ENCODE results near the gene POLD3.
"Not testable (repeated sequence)": the region's sequence is repeated elsewhere in the genome, so short reads cannot be mapped to it uniquely, and the experiment has no call there.

POLD3 gene

GRCh38 chr11:74583024-74583624 is 9.3 kb upstream of the POLD3 start:
- no peak for DNase-seq

DNA sequence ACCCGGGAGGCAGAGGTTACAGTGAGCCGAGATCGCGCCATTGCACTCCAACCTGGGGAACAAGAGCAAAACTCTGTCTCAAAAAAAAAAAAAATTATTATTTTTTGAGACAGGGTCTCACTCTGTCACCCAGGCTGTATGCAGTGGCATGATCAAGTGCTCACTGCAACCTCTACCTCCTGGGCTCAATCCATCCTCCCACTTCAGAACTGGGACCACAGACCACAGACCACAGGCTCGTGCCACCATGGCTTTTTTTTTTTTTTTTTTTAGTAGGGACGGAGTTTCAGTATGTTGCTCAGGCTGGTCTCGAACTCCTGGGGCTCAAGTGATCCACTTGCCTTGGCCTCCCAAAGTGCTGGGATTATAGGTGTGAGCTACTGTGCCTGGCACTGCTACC is 1.9 kb upstream of the POLD3 start:
- DNase-seq, result not testable (repeated sequence)

GRCh38 chr11:74592063-74592440 is 330 bp upstream of the POLD3 start:
- no peak for DNase-seq

- DNase-seq, result no peak
Observed at GRCh38 chr11:74593463-74593862, 1.1 kb downstream of the POLD3 start.

GRCh38 chr11:74602637-74603556 is 10.5 kb downstream of the POLD3 start:
- DNase-seq, result no peak

DNA sequence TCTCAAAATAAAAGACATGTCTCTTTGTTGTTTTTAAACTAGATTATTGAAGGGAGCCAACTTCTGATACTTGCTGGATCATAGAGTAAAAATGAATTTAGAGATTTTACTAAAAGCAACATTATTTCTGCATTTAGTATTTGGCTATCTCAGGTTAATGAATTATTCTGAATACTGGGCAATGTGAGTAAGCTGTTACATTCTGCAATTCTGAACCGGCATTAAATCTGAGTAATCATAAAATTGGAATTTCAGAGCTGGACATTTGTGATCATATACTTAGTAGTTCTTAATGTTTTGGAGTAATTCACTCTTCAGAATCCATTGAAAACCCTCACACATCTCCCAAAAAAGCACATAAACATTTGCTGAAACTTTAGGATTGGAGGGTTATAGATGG is 11.5 kb downstream of the POLD3 start:
- DNase-seq, result no peak

- no peak for DNase-seq
Observed at GRCh38 chr11:74604311-74604710, 11.9 kb downstream of the POLD3 start.

DNA sequence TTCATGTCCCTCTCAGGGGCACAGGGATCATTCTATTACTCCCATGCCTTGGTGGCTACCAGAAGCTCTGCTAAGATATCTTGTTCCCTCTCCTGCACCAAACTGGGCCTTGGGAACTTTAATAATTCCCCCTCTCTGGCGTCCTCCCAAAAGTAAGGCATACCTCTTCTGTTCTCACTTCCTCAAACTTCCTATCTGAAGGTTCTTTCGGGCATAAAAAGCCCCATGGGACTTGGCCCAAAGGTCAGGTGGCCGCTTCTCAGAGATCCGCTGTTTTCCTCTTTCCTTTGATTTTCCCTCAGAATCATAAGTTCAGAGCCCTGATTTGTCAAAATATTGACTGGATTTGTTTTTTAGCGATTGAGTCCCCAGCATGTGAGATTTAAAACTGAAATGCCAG is 13.0 kb downstream of the POLD3 start:
- no peak for DNase-seq

- DNase-seq, result no peak
Observed at GRCh38 chr11:74608431-74608830, 16.0 kb downstream of the POLD3 start.

- no peak for DNase-seq
Observed at GRCh38 chr11:74611369-74611861, 19.0 kb downstream of the POLD3 start.

DNA sequence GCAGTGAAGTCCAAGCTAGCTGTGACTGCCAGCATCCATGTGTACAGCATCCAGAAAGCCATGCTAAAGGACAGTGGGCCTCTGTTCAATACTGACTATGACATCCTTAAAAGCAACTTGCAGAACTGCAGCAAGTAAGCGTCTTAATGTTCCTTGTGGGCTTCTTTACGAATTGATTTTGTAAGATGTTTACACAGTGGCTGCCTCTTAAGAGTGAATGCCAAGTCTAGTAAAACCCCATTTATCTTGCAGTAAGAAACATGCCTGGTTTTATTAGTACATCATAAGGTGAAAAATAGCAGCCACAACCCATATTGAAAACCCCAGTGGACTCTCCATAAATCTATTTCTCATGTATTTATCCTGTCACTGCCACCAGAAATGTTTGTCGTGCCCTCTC is 20.5 kb downstream of the POLD3 start:
- DNase-seq, result no peak

GRCh38 chr11:74615311-74615710 is 22.9 kb downstream of the POLD3 start:
- DNase-seq, result no peak

GRCh38 chr11:74615988-74616387 is 23.6 kb downstream of the POLD3 start:
- DNase-seq, result no peak

GRCh38 chr11:74620531-74620930 is 28.1 kb downstream of the POLD3 start:
- DNase-seq, result no peak

DNA sequence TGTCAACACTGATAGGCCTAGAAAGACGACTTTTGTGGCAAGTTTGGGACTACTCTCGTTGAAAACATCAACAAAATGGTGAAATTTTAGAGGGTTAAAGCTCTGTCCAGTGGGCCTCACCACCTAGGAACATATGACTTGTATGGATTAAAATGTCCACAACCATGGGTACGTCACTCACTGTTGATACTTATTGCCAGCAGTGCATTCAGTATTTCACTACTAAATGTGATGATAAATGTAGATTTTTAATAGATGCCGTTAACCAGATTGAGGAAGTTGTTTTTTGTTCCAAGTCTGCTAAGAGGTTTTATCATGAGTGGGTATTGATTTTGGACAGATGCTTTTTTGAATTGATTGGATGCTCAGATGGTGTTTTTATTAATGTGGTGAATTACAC is 33.7 kb downstream of the POLD3 start:
- no peak for DNase-seq

DNA sequence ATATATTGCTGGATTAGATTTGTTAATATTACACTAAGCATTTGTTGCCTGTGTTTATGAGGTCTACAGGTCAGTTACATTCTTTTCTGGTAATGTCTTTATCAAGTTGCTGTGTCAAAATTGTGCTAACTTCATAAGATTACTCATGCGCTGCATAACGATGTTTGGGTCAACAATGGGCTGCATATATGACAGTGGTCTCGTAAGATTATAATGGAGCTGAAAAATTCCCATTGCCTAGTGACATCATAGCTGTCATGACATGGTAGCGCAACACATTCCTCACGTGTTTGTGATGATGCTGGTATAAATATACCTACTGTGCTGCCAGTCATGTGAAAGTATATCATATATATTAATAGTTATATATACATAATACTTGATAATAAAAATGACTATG is 34.2 kb downstream of the POLD3 start:
- no peak for DNase-seq

- DNase-seq, result no peak
Observed at GRCh38 chr11:74627381-74627780, 35.0 kb downstream of the POLD3 start.

GRCh38 chr11:74630043-74630442 is 37.7 kb downstream of the POLD3 start:
- no peak for DNase-seq

GRCh38 chr11:74633406-74634393 is 41.3 kb downstream of the POLD3 start:
- no peak for DNase-seq

DNA sequence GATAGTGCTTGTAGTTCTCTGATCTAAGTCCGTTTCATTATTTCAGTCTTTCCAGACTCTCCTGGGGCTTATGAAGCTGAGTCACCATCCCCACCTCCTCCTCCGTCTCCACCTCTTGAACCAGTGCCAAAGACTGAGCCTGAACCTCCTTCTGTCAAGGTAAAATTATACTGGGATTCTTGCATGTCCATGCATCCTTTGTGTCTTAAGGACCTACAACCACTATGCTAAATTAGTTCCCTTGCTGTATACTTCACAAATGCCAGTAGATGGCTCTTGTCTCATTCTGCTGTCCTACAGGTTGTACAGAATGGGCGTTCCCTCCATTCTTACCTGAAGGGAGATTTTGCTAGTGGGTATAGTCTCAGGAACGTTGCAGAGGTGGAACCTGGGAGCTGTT is 42.2 kb downstream of the POLD3 start:
- DNase-seq, result no peak

DNA sequence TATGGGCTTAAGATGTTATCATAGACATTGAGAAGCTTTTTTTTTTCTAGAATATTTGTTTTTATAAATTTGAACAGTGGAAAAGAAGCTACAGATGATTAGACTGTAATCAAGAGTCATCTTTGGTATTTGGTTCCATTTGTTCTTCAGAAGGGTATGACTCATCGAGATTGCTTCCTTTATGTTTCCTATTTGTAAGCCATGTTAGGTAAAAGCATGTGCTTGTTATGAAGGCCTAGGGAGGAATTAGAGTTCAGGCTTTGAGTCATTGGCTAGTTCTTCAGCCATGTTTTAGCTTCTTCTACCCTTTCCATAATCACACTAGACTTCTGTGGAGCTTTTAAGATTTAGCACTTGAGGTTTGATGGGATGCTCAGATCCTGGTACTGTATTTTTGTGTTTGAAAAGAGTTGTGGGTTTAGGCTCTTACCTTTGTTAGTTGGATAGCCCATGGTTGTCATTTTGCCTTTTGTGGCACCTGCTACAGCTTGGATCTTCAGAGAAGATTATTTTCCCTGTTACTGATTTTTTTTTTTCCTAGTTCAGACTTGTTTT is 44.3 kb downstream of the POLD3 start:
- DNase-seq, result no peak

DNA sequence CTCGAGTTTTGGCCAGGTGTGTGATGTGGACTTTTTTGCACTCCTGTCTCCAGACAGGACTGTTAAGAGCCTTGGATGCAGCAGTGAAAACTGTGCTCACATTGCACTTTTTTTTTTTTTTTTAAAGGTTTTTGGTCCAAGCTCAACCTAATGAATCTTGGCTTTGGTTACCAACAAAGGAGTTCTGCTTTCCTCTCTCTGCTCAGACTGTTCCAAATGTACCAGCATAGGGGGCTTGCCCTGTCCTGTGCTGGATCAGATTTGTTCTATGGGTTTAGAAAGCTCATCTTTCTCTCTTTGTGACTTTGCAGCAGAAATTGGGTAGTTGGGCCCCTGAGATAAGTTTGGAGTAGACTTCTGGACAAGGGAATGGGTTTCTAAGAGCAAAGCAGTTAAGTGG is 45.3 kb downstream of the POLD3 start:
- no peak for DNase-seq

DNA sequence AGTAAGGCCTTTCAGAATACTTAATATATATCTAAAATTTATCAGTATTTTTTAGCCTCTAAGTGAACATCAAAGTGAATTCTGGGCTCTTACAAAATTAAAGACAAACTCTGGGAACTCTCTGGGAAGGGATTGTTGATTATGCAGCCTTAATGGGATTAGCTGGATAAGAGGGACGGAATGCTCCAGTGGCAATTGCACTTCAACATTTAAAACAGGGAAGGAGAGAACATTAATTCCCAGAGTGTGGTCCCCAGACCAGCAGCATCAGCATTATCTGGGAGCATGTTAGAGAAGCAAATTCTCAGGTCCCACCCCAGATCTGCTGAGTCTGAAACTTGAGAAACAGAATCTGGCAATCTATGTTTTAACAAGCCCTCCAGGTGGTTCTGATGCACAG is 46.5 kb downstream of the POLD3 start:
- no peak for DNase-seq

Measured in activated CD8-positive, alpha-beta memory T cell treated with anti-CD3 and anti-CD28 coated beads for 24 hours (primary cell).